ENCODE measurements around the gene BSND. TPM values are rescaled to one million over a fixed set of nuclear protein-coding genes. Genes with fewer than 3 reads are reported as not detected.
"Not testable (repeated sequence)": the region's sequence is repeated elsewhere in the genome, so short reads cannot be mapped to it uniquely, and the experiment has no call there.

The BSND gene
- not detected in 2 replicates for total RNA-seq

DNA sequence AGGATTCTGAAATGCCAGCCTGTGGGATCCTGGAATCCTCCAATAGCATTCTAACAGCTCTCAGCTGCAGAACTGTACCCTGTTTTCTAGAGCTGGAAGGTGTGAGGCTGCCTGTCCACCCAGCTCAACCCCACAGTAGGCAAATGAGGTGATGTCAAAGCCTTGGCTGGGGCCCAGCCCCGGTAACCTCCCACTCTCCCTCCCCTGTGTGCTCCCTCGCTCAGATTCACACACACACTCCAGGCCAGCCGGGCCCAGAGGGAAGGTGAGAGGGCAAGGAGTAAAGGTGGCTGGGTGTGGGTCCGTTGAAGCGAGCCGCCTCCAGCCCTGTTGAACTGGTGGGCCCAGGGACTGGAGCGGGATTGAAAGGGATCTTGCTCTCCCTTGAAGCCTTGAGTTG is at the start of gene BSND:
TSS of gene BSND (plus strand) at position 257 of the 400 bp plus-strand sequence. CDS start 254 bp downstream, outside the sequence.
- intact Hi-C loops (cut with micrococcal nuclease) = no loop called here
- no peaks in the 10 kb centered on the region for H3K9me3 Mint-ChIP-seq
- H3K27me3 Mint-ChIP-seq (ENCODE audit: low read depth) = peaks cover 33% of the 10 kb centered on the region

DNA sequence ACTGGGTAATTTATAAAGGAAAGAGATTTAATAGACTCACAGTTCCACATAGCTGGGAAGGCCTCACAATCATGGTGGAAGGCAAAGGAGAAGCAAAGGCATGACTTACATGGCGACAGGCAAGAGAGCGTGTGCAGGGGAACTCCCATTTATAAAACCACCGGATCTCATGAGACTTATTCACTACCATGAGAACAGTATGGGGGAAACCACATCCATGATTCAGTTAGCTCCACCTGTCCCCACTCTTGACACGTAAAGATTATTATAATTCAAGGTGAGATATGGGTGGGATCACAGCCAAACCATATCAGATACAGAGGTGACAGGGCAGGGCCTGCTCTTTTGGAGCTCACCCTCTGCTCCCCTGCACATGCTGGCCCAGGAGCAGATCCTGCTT is 49.7 kb upstream of the BSND start:
- no peaks in the 10 kb centered on the region for H3K36me3 Mint-ChIP-seq (ENCODE audit: low read depth)
- H3K27ac Mint-ChIP-seq = no peak overlapping the region
- no peak for DNase-seq (ENCODE audit: low spot score)
- H3K9me3 Mint-ChIP-seq = no peaks in the 10 kb centered on the region
- no peak overlapping the region for H3K4me3 Mint-ChIP-seq (ENCODE audit: low read depth)
- intact Hi-C loops (cut with micrococcal nuclease) = no loop called here
- H3K4me1 Mint-ChIP-seq (ENCODE audit: low read depth) = peaks cover 15% of the 10 kb centered on the region
- H3K27me3 Mint-ChIP-seq (ENCODE audit: low read depth) = no peaks in the 10 kb centered on the region

More for the DNA sequence above, at the start of gene BSND:
- no peak within 1 kb of the TSS for H3K4me3 Mint-ChIP-seq (ENCODE audit: low read depth)
- H3K27ac Mint-ChIP-seq = no peak within 1 kb of the TSS
- DNase-seq (ENCODE audit: low spot score) = no peak
- H3K4me1 Mint-ChIP-seq (ENCODE audit: low read depth) = peaks cover 16% of the 10 kb centered on the region
- H3K36me3 Mint-ChIP-seq (ENCODE audit: low read depth) = no peaks in the 10 kb centered on the region

DNA sequence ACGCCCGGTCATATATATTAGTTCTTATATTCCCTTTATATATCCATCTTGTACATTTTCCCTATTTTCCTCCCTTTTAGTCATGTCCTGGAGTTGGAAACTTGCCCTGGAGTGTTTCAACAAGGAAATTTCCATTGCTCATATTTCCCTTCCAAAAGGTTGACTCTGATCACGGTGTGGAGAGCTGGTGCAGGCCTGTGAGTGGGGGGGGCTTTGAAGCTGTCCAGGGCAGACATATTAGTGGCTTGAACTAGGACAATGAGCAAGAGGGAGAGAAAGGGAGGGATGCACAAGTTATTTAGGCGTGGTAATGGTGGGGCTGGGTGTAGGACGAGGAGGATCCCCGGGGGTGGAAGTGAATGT is 48.7 kb upstream of the BSND start:
- intact Hi-C loops (cut with micrococcal nuclease) = loop anchor here (1.0 to 2.0 kb wide), 3 partner anchors 41 to 73 kb away; no protein-coding TSS in a partner anchor
- peaks cover 3% of the 10 kb centered on the region for H3K27me3 Mint-ChIP-seq (ENCODE audit: low read depth)
- no peak overlapping the region for H3K27ac Mint-ChIP-seq
- H3K9me3 Mint-ChIP-seq = no peaks in the 10 kb centered on the region
- H3K36me3 Mint-ChIP-seq (ENCODE audit: low read depth) = no peaks in the 10 kb centered on the region
- peaks cover 12% of the 10 kb centered on the region for H3K4me1 Mint-ChIP-seq (ENCODE audit: low read depth)
- no peak for DNase-seq (ENCODE audit: low spot score)
- H3K4me3 Mint-ChIP-seq (ENCODE audit: low read depth) = no peak overlapping the region

DNA sequence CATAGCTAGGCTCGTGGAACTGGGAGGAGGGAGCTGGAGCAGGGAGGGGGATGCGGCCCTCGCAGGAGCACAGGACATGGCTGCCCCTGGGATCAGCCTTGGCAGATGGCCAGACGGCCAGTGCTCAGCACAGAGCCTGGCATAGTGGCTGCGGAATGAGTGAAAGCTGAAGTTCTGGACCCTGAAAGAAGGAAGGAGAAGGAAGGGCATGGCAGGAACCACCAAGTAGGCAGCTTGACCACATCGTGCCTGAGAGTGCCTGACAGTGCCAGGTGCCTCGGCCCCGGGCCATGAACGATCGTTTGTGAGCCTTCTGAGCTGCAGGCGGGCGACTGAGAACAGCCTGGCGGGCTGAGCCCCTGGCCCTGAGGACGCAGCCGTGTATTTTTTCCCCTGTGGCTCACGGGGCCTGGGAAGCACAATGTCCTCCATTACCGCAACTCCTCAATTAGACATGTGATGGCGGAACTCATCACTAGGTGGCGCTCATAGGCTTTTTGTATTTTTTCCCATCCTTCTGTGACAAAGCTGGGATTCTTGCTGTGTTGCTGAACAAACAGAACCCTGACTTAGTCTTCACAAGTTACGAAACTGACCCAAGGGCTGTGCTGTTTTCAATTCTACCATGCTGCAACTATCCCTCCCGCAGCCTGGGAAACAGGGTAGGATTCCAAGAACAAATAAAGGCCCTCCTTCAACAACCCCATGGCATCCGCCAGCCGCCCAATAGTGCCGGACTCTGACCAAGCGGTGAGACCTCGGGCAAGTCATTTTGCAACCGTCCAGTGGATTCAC is 48.2 kb upstream of the BSND start:
- no peaks in the 10 kb centered on the region for H3K9me3 Mint-ChIP-seq
- no peaks in the 10 kb centered on the region for H3K36me3 Mint-ChIP-seq (ENCODE audit: low read depth)
- H3K27me3 Mint-ChIP-seq (ENCODE audit: low read depth) = peaks cover 6% of the 10 kb centered on the region
- peaks cover 7% of the 10 kb centered on the region for H3K4me1 Mint-ChIP-seq (ENCODE audit: low read depth)
- H3K4me3 Mint-ChIP-seq (ENCODE audit: low read depth) = no peak overlapping the region
- no peak overlapping the region for H3K27ac Mint-ChIP-seq
- intact Hi-C loops (cut with micrococcal nuclease) = loop anchor here (1.0 to 2.0 kb wide), 3 partner anchors 41 to 72 kb away; no protein-coding TSS in a partner anchor
- peak; percentile 48 for DNase-seq (ENCODE audit: low spot score)

DNA sequence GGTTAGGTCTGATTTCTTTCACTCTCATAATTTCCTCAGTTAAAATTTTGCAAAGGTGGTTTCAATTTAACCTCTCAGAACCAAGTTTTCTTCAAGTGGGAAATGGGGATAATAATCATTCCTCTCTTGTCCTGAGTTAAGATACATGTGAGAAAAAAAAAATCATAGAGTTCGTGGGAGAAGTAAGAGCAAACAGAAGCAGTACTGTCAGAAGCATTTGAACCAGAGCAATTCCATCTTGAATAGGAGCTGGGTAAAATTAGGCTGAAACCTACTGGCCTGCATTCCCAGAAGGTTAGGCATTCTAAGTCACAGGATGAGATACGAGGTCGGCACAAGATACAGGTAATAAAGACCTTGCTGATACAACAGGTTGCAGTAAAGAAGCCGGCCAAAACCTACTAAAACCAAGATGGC is 46.9 kb upstream of the BSND start:
- H3K27ac Mint-ChIP-seq = no peak overlapping the region

DNA sequence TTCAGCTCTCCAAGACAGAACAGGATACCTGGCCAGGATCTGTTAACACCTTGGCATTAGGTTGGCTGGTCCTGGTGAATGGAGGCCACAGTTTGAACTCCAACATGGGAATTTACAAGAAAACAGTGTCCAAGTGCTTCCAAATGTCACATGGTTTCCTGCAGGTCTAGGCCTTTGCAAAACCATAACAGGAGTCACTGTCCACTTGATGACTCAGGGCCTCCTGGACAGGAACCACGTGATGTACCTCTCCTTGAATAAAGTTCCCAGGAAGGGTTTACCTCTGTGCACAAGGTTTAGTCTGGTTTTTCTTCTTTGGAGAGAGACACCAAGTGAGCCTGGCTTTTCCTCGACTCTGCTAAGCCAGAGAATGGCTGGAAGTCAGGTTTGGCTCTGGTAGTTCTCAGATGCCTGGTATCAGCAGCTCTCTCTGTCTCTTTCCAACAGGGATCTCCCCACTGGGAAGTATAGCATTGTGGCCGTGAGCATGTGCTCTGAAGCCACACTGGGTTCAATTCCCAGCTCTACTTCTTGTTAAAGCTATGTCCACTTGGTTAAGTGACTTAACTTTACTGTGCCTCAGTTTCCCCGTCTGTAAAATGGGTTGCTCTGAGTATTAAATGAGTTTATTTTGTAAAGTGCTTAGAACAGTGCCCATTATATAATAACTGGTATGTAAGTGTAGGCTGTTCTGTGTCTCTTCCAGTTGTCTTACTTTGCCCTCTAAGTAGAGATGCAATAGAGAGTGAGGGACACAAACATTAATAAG is 45.6 kb upstream of the BSND start:
- Mint-ChIP-seq H3K4me3 (ENCODE audit: low read depth) (no peak overlapping the region), H3K9me3 (peaks cover 3% of the 10 kb centered on the region), H3K36me3 (ENCODE audit: low read depth) (no peaks in the 10 kb centered on the region), H3K27ac (no peak overlapping the region), H3K27me3 (ENCODE audit: low read depth) (peaks cover 10% of the 10 kb centered on the region), H3K4me1 (ENCODE audit: low read depth) (peaks cover 7% of the 10 kb centered on the region)
- DNase-seq (ENCODE audit: low spot score) = no peak
- intact Hi-C loops (cut with micrococcal nuclease) = no loop called here

More for the DNA sequence above, 46.9 kb upstream of the BSND start:
- H3K9me3 Mint-ChIP-seq = no peaks in the 10 kb centered on the region
- no peak for DNase-seq (ENCODE audit: low spot score)
- peaks cover 10% of the 10 kb centered on the region for H3K27me3 Mint-ChIP-seq (ENCODE audit: low read depth)
- intact Hi-C loops (cut with micrococcal nuclease) = loop anchor here (2.0 kb wide), 1 partner anchor 71 kb away; no protein-coding TSS in a partner anchor
- H3K4me1 Mint-ChIP-seq (ENCODE audit: low read depth) = peaks cover 7% of the 10 kb centered on the region
- no peak overlapping the region for H3K4me3 Mint-ChIP-seq (ENCODE audit: low read depth)
- H3K36me3 Mint-ChIP-seq (ENCODE audit: low read depth) = no peaks in the 10 kb centered on the region

DNA sequence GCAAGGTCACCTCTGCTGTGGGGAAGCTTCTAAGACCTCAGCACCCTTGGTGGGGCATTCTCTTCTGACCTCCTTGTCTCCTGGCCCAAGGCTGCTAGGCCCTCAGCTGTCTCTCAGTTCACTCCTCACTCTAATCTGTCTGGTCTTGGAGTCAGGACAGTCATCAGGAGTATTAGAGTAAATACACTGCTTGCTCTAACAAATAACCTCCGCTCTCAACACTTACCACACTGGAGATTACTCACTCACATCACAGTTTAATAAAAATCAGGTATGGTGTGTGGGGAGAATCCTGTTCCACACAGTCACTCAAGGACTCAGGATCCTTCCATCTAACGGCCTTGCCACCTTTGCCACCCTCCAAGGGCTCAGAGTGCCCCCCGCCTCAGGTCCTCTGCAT is 44.9 kb upstream of the BSND start:
- Mint-ChIP-seq H3K4me1 (ENCODE audit: low read depth) (peaks cover 6% of the 10 kb centered on the region), H3K27me3 (ENCODE audit: low read depth) (peaks cover 14% of the 10 kb centered on the region), H3K4me3 (ENCODE audit: low read depth) (no peak overlapping the region), H3K27ac (no peak overlapping the region), H3K9me3 (peaks cover 7% of the 10 kb centered on the region), H3K36me3 (ENCODE audit: low read depth) (no peaks in the 10 kb centered on the region)
- intact Hi-C loops (cut with micrococcal nuclease) = no loop called here
- no peak for DNase-seq (ENCODE audit: low spot score)

DNA sequence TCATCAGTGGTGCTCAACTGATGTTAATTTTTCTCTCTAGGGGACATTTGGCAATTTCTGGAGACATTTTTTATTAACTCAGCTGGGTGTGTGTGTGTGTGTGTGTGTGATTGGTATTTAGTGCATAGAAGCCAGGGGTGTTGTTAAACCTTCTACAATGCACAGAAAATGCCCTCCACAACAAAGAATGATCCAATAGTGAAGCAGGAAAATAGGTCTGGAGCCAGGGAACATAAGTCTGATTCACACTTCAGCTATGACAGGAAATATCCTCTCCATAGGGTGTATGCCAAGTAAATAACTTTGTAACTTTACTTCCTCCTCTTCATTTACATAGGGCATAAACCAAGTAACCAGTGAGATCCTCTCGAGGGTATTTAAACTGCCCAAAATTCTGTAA is 43.4 kb upstream of the BSND start:
- Mint-ChIP-seq H3K9me3 (peaks cover 9% of the 10 kb centered on the region), H3K27ac (no peak overlapping the region), H3K4me3 (ENCODE audit: low read depth) (no peak overlapping the region), H3K27me3 (ENCODE audit: low read depth) (peaks cover 19% of the 10 kb centered on the region), H3K36me3 (ENCODE audit: low read depth) (no peaks in the 10 kb centered on the region), H3K4me1 (ENCODE audit: low read depth) (peaks cover under 1% of the 10 kb centered on the region)
- DNase-seq (ENCODE audit: low spot score) = no peak
- intact Hi-C loops (cut with micrococcal nuclease) = no loop called here

DNA sequence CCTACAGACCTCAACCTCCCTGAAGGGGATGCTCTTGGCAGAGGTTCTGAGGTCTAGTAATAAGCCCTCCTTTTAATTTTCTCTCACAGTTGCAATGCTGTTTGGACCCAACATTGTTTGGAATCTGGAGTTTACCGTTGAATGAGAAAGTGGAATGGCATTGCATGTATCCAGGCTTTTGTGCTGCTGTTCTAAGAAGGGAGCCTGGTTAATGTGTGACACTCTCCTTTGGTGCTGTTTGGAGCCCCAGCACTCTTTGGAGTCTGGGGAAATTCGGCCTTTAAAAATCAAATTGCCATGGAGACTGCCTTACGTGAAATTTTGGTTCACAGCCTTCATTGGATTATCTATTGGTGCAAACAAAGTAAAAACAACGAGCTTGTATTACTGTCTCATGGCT is 42.0 kb upstream of the BSND start:
- no peak for DNase-seq (ENCODE audit: low spot score)
- Mint-ChIP-seq H3K27me3 (ENCODE audit: low read depth) (peaks cover 19% of the 10 kb centered on the region), H3K4me1 (ENCODE audit: low read depth) (no peaks in the 10 kb centered on the region), H3K4me3 (ENCODE audit: low read depth) (no peak overlapping the region), H3K36me3 (ENCODE audit: low read depth) (no peaks in the 10 kb centered on the region), H3K9me3 (peaks cover 9% of the 10 kb centered on the region), H3K27ac (no peak overlapping the region)
- intact Hi-C loops (cut with micrococcal nuclease) = no loop called here

DNA sequence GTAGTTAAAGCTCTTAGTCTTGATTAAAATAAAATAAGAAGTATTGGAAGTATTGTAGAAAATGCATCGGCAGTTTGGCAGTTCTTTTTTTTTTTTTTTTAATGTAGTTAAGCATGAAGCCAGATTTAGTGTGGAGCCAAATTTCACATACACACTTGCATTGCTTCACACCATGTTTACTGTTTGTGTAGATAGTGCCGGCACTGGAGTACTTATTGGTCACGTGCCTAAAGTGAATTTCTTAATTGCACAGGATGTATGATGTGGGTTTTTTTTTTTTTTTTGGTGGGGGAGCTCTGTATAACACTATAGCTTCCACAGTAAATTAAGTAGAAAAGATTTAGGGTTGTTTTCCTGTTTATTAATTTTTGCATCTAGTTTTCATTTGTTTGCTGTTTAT is 39.5 kb upstream of the BSND start:
- no peak overlapping the region for H3K27ac Mint-ChIP-seq
- no peaks in the 10 kb centered on the region for H3K36me3 Mint-ChIP-seq (ENCODE audit: low read depth)
- intact Hi-C loops (cut with micrococcal nuclease) = no loop called here
- H3K27me3 Mint-ChIP-seq (ENCODE audit: low read depth) = peaks cover 18% of the 10 kb centered on the region
- H3K4me3 Mint-ChIP-seq (ENCODE audit: low read depth) = no peak overlapping the region
- no peak for DNase-seq (ENCODE audit: low spot score)
- H3K4me1 Mint-ChIP-seq (ENCODE audit: low read depth) = no peaks in the 10 kb centered on the region
- peaks cover 9% of the 10 kb centered on the region for H3K9me3 Mint-ChIP-seq

DNA sequence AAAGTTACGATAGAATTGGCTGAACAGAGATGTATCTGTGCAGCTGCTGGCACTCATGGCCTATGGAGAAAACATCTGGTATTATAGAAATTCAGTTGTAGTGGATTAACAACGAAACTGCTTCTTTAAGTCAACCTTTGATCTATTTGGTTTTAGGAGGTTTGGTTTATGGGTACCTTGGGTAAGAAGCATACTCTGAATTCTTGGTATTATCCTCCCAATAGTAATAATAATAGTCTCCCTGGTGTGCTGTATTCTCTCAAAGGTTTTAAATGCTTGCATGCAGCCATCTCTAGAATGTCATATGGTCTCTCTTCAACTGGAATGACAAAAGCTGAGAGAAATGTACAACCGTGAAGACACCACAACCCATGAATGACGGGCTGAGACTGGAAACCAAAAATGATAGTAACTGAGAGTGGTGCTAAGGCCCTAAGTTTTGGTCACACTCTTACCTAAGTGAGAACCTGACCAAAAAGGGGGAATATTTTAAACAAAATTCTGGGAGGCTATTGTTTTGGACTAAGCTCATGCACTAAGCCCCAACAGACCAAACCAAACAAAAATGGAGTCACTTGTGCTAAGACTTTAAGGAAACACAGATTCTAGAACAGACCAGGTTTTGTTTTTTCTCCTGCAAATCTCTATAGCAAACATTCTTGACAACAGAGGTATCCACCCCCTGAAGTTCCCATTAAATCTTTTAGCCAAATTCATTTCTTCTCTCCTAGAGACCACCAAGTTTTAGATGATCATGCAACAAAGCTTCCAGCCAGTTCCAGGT is 35.9 kb upstream of the BSND start:
- Mint-ChIP-seq H3K27ac (no peak overlapping the region), H3K4me3 (ENCODE audit: low read depth) (no peak overlapping the region), H3K36me3 (ENCODE audit: low read depth) (no peaks in the 10 kb centered on the region), H3K9me3 (peaks cover 6% of the 10 kb centered on the region), H3K4me1 (ENCODE audit: low read depth) (peaks cover 5% of the 10 kb centered on the region), H3K27me3 (ENCODE audit: low read depth) (peaks cover 15% of the 10 kb centered on the region)
- intact Hi-C loops (cut with micrococcal nuclease) = no loop called here
- DNase-seq (ENCODE audit: low spot score) = no peak

DNA sequence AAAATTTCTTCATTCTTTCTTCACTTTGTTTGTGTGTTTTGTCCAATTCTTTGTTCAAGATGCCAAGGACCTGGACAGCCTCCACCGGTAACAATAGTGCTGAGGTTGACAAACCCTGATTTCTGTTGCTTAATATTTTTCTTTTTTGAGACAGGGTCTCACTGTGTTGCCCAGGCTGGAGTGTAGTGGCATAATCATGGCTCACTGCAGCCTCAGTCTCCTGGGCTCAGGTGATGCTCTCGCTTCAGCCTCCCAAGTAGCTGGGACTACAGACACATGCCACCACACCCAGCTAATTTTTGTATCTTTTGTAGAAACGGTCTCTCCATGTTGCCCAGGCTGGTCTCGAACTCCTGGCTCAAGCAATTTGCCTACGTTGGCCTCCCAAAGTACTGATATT is 34.9 kb upstream of the BSND start:
- H3K27ac Mint-ChIP-seq; H3K4me3 Mint-ChIP-seq (ENCODE audit: low read depth); H3K9me3 Mint-ChIP-seq; H3K4me1 Mint-ChIP-seq (ENCODE audit: low read depth); DNase-seq (ENCODE audit: low spot score); H3K36me3 Mint-ChIP-seq (ENCODE audit: low read depth); intact Hi-C loops (cut with micrococcal nuclease): not testable (repeated sequence)
- peaks cover 11% of the 10 kb centered on the region for H3K27me3 Mint-ChIP-seq (ENCODE audit: low read depth)
